Measurements from ENCODE around the gene TSHZ1.

TSHZ1 gene, protein sequence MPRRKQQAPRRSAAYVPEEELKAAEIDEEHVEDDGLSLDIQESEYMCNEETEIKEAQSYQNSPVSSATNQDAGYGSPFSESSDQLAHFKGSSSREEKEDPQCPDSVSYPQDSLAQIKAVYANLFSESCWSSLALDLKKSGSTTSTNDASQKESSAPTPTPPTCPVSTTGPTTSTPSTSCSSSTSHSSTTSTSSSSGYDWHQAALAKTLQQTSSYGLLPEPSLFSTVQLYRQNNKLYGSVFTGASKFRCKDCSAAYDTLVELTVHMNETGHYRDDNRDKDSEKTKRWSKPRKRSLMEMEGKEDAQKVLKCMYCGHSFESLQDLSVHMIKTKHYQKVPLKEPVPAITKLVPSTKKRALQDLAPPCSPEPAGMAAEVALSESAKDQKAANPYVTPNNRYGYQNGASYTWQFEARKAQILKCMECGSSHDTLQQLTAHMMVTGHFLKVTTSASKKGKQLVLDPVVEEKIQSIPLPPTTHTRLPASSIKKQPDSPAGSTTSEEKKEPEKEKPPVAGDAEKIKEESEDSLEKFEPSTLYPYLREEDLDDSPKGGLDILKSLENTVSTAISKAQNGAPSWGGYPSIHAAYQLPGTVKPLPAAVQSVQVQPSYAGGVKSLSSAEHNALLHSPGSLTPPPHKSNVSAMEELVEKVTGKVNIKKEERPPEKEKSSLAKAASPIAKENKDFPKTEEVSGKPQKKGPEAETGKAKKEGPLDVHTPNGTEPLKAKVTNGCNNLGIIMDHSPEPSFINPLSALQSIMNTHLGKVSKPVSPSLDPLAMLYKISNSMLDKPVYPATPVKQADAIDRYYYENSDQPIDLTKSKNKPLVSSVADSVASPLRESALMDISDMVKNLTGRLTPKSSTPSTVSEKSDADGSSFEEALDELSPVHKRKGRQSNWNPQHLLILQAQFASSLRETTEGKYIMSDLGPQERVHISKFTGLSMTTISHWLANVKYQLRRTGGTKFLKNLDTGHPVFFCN (N-terminal part only)

GRCh38 chr18:75210274-75211001, at the start of gene TSHZ1:
Gene TSHZ1 (plus strand): TSS chr18:75210797. CDS start chr18:75211877, 1,080 bp downstream.
- no peak for DNase-seq (ENCODE audit: low read depth in 2 of 2)

DNA sequence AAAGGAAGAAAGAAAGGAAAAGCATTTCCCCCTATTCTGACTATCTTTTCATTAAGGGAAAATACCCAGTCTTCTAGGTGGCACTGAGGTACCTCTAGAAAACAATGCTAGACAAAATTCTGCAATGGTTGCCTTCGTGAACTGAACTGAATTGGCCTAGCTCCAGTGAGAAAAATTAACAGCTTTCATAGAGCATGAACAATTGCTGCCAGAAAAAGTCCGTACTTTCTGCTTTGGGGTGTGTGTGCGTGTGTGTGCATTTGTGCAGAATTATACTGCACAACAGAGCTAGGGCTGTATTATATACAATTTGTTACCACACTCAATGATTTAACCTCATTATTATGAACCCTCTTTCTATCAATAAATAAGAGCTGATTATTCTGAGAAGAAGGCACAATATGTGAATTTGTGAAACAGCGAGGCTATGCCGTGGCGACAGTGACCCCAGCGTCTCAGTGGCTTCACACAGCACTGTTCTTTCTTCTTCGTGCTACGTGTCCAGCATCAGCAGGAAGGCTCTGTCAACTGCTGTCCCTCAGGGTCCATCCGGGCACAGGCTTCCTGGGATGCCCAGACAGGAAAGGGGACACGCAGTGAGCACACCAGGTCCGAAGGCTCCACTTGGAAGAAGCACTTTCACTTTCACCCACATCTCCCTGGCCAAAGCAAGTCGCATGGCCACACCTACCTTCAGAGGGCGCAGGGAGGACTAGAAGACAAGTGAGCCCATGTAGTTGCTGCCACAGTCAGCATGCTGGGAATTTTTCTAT, 49.2 kb upstream of the TSHZ1 start:
- no peak for DNase-seq (ENCODE audit: low read depth in 2 of 2)

DNA sequence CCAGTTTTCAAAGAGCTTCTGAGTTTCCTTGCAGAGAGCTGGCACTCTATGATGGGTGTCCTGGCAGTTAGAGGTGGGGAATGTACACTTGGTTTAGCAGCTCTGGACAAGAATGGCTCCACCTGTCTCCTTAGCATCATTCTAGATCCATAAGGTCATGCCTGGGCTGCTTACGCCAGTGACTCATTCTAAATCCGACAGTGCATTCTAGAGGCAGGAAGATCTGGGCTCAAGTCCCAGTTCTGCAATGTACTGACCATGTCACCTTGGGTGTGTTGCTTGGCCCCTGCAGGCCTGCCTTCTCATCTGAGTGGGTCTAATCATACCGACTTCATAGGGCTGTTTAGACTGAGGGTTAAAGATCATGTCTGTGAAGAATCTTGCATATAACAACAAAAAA, 48.1 kb upstream of the TSHZ1 start:
- DNase-seq (ENCODE audit: low read depth in 2 of 2), result no peak

GRCh38 chr18:75162978-75163377, 47.6 kb upstream of the TSHZ1 start:
- no peak for DNase-seq (ENCODE audit: low read depth in 2 of 2)

GRCh38 chr18:75163736-75164135, 46.9 kb upstream of the TSHZ1 start:
- DNase-seq (ENCODE audit: low read depth in 2 of 2), result no peak

DNA sequence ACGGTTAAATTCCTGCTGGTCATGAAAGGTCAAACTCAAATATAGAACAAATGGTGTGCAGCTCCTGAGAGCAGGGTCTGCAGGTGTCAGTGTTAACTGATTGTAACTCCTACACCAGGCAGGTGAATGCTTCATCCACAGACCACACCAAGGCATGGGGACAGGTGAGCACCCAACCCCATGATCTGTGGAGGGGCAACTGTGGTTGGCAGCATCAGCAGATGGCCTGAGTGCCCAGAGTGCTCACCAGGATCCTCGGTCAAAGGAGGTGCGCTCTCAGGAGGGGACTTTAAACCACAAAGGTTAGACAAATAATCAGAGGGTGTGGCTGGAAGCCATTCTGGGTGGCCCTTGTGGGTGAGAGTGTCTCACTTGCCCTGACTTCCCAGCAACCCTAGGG, 46.1 kb upstream of the TSHZ1 start:
- no peak for DNase-seq (ENCODE audit: low read depth in 2 of 2)

DNA sequence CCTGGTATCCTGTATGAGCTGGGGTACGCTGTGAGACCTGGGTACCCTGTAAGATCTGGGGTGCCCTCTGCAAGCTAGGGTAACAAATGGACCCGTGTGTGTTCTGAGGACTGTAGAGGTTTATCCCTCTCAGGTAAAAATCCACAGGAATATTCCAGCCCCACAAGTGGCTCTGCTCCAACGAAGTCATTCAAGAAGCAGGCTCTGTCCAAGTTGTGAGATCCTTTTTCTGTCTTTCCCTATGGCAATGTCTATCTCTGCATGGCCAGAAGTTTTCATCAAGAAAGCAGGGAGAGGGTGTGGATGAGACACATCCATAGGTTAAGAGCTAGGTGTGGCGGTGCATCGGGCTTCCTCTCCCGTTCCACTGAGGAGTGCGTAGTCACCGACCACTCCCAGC, 44.7 kb upstream of the TSHZ1 start:
- no peak for DNase-seq (ENCODE audit: low read depth in 2 of 2)

- DNase-seq (ENCODE audit: low read depth in 2 of 2), result no peak
Measured at GRCh38 chr18:75167137-75167536, 43.5 kb upstream of the TSHZ1 start.

GRCh38 chr18:75167759-75168618, 42.6 kb upstream of the TSHZ1 start:
- DNase-seq (ENCODE audit: low read depth in 2 of 2), result no peak

- no peak for DNase-seq (ENCODE audit: low read depth in 2 of 2)
Measured at GRCh38 chr18:75168619-75169018, 42.0 kb upstream of the TSHZ1 start.

DNA sequence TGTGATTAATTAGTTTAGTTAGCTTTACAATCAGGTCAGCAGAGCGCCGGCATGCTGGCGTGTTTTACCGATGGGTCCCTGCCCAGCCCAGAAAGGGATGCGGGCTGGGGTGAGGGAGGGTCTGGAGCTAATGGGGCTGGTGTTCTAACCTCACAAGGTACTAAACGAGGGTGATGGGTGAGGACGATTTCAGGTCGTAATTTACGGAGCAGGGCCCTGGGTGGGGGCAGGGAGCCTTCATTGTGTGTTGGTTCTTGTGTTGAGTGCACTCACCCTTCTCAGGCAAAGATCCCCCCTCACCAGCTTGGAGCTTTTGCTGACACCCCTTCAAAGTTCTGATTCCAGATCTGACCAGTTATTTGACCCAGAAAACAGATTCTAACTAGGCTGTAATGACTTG, 41.2 kb upstream of the TSHZ1 start:
- DNase-seq (ENCODE audit: low read depth in 2 of 2), result no peak

DNA sequence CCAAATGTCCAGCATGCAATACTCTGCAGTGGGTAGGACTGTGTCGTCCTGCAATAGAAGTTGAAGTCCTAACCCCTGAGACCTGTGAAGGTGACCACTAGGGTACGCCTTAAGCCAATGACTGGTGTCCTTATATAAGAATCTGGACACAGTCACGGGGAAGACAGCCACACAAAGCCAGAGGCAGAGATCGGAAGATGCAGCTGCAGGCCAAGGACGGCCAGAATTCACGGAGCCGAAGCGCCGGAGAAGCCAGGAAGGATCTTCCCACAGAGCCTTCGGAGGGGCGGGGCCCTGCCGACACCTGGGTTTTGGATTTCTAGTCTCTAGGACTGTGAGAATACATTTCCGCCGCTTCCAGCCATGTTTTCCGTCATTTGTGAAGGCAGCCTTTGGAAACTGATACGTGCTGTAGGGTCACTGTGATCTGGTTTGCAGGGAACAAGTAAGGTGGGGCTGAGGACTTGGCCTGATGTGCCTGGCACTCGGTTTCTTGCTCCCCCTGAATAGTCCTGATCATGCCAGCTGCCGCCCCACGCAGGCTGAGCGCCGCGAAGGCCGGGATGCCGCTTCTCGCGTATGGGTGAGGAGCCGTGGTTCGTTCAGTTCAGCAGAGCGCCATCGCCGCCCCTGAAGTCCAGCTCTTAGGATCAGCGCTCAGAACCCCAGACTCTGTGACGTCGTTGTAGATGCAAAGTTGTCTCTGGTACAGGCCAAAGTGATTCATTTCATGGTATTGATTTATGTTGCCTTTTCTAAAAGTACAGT, 40.4 kb upstream of the TSHZ1 start:
- no peak for DNase-seq (ENCODE audit: low read depth in 2 of 2)

DNA sequence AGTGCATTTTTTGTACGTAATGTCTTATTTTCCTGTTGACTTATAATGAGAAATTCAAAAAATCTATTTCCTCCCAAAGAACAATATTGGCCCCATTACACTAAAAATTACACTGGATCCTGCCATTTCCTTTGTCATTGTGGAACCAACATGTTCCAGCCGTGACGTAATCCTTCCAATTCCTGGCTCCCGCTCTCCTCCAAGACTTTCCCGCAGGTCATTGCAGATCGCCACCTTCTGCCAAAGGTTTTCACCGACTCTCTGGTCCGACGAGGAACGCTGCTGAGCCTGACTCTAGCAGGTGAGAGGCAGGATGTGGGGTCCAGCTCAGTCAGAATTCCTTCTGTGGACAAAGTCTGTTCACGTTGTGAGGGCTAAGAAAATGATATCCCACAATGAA, 39.7 kb upstream of the TSHZ1 start:
- no peak for DNase-seq (ENCODE audit: low read depth in 2 of 2)

DNA sequence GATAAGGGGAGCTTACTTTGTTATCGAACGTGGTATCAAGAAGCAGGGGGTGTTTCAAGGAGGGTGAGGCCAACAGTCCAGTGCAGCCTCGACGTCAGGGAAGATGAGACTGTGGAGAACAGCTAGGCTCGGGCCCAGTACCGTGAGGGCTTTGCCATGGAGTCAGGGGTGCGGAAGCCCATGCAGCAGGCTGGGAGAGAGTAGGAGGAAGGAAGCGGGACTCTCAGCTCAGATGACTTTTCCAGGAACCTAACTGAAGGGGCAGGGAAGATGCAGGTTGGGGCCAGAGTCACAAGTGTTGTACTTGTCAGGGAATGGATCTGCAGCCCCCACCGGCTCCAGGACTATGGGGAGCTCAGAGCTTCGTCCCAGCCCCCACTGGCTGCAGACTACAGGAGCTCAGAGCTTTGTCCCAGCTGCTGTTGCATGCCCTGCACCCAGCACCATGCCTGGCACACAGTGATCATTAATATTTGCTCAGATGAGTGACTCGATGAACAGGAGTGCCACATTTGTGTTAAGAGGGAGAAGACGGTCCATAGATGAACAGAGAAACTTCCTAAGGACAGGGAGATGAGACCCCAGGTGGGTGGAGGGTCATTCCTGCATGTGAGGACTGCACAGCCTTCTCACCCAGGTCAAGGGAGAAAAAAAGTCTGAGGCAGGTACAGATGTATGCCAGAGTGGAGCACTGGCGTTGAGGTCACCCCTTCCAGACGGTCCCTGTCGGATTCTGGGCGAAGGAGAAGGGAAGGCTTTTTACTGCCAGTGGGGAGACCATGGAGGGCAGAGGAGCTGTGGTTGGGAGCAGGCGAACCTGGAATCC, 38.1 kb upstream of the TSHZ1 start:
- no peak for DNase-seq (ENCODE audit: low read depth in 2 of 2)

- no peak for DNase-seq (ENCODE audit: low read depth in 2 of 2)
Measured at GRCh38 chr18:75173125-75173432, 37.5 kb upstream of the TSHZ1 start.

DNA sequence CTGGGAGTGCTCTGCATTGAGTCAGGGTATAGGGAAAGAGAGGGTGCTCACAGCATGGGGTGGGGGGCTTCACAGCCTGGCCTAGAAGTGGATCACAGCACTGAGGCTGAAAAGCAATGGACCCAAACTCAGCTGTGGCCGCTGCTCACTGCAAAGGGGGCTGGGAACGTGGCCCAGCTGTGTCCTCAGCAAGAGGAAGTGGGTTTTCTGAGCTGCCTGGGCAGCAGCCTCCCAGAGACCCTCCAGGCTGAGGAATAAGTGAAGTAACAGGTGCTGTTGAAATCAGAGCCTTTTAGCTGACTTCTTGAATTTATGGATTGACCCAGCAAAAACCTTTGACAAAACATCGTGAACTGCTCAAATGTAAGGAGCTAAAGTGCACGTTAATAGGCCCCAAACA, 36.9 kb upstream of the TSHZ1 start:
- no peak for DNase-seq (ENCODE audit: low read depth in 2 of 2)

- DNase-seq (ENCODE audit: low read depth in 2 of 2), result no peak
Measured at GRCh38 chr18:75176849-75177248, 33.7 kb upstream of the TSHZ1 start.

DNA sequence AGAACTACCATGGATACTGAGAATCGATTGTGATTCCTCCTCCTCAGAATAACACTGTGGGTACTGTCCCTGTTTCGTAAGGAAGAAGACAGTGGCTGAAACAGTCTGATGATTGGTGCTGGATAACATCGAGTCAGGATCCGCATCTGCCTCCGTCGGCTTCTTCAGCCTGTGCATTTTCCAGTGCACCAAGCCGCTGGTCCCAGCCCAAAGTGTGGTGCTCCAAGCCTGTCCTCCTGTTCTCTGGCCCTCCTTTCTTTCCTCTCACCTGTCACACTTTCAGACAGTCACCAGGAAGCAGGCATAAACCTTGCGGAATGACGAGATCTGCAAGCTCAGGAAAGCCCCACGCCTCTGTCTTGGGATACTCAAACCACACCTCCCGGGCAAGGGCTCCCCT, 32.2 kb upstream of the TSHZ1 start:
- DNase-seq (ENCODE audit: low read depth in 2 of 2), result no peak

All from stimulated activated CD8-positive, alpha-beta memory T cell treated with anti-CD3 and anti-CD28 coated beads, Interleukin-15, amount 100 ng/mL, for 48 hours (primary cell).